HepG2 (cell line): Measurements from ENCODE around the gene SLC1A4. TPM values are rescaled to one million over a fixed set of nuclear protein-coding genes. Genes with fewer than 3 reads are reported as not detected.
A peak's percentile ranks its signal among the peaks of the same experiment; 100 is the strongest.

Experiments used
- ATAC-seq: fragments of 200-7000 bp; cut with Tn5 transposase; 3 replicates; pipeline ENCODE4 v1.9.1; 2020; ENCODE audit warnings: mild to moderate bottlenecking, moderate library complexity
- BruUV-seq: library from RNA; stranded (reverse); fragments of 400-500 nt; replicated peaks from 2 replicates; lab custom pipeline; 2021; lab: Mats Ljungman, UMichigan
- CTCF ChIA-PET: fragments of 300-600 bp; formaldehyde crosslinking; extraction: SDS; loops from one replicate; lab custom pipeline; 2021; ENCODE audit warnings: low total read pairs, inconsistent platforms, low intra/inter-chr PET ratio; lab: Yijun Ruan, JAX
- POLR2A ChIA-PET: fragments of 350-600 bp; sonication (Branson Sonifier 250); formaldehyde crosslinking; loops from one replicate; lab custom pipeline; 2020; ENCODE audit warnings: antibody characterized with exemption, inconsistent platforms; lab: Yijun Ruan, JAX
- DNase-seq: peaks from one replicate; pipeline ENCODE4 v3.0.0-alpha.2; 2015; ENCODE audit warnings: low spot score
- FAIRE-seq: peaks from 3 replicates; lab custom pipeline; 2011; peaks lifted over from hg19 to GRCh38; lab: Jason Lieb, UNC
- H2AFZ ChIP-seq: one replicate; pipeline ENCODE4 v1.6.1; 2011; ENCODE audit warnings: low read length, inconsistent platforms
- H3K27ac ChIP-seq: fragments of 300-600 bp; 3 replicates; pipeline ENCODE4 v1.8.0; 2011; ENCODE audit warnings: mixed run types, mild to moderate bottlenecking, mixed read lengths, low read length, inconsistent platforms; ENCODE audit not compliant: insufficient read depth; ENCODE audit errors: extremely low read length
- H3K27me3 ChIP-seq, 2 experiments: fragments of 200-600 bp in 1 of 2; 2 replicates in 1 of 2; 3 replicates in 1 of 2; pipeline versions ENCODE4 v1.6.0 to v1.8.0; 2011; ENCODE audit warnings: low read length in 2 of 2, mild to moderate bottlenecking in 2 of 2, moderate library complexity in 2 of 2, inconsistent platforms in 1 of 2; ENCODE audit not compliant: insufficient read depth in 2 of 2, control insufficient read depth in 1 of 2
- H3K36me3 ChIP-seq, 2 experiments: fragments of 200-600 bp in 1 of 2; replicated peaks in 1 of 2; 2 replicates in 1 of 2; 3 replicates in 1 of 2; pipeline versions ENCODE4 v1.5.1 to v1.8.0; 2011; ENCODE audit warnings: low read length in 2 of 2, inconsistent platforms in 1 of 2; ENCODE audit not compliant: insufficient read depth in 2 of 2, control insufficient read depth in 1 of 2
- H3K4me1 ChIP-seq: 2 replicates; pipeline ENCODE4 v1.5.1; 2012; ENCODE audit warnings: low read length, inconsistent platforms; ENCODE audit not compliant: insufficient read depth
- H3K4me2 ChIP-seq: 2 replicates; pipeline ENCODE4 v1.6.0; 2011; ENCODE audit warnings: low read depth, low read length, inconsistent platforms
- H3K4me3 ChIP-seq, 3 experiments: fragments of 200-600 bp in 1 of 3; sonication (generic), shearing (Covaris generic) in 1 of 3; replicated peaks in 1 of 3; 2 replicates each; pipeline ENCODE4 v1.5.1; 2011 to 2016; ENCODE audit warnings: low read length in 3 of 3, inconsistent platforms in 2 of 3, low read depth in 2 of 3, mild to moderate bottlenecking in 2 of 3, control low read depth in 1 of 3, mixed read lengths in 1 of 3; ENCODE audit not compliant: insufficient read depth in 1 of 3
- H3K79me2 ChIP-seq: one replicate; pipeline ENCODE4 v1.6.1; 2011; ENCODE audit warnings: low read length, inconsistent platforms; ENCODE audit not compliant: insufficient read depth
- H3K9ac ChIP-seq: 2 replicates; pipeline ENCODE4 v1.6.0; 2011; ENCODE audit warnings: mild to moderate bottlenecking, low read depth, low read length, inconsistent platforms; ENCODE audit not compliant: insufficient read depth
- H3K9me3 ChIP-seq: 2 replicates; pipeline ENCODE4 v1.5.1; 2012; ENCODE audit warnings: mild to moderate bottlenecking, low read length
- H4K20me1 ChIP-seq: 2 replicates; pipeline ENCODE4 v1.6.0; 2011; ENCODE audit warnings: inconsistent platforms, mild to moderate bottlenecking, low read length, moderate library complexity; ENCODE audit not compliant: insufficient read depth
- GATA4 ChIP-seq: sonication (generic); IDR thresholded peaks from 2 replicates; pipeline ENCODE4 v1.6.1; 2016; ENCODE audit warnings: antibody characterized with exemption, low read depth, borderline replicate concordance
- ISX ChIP-seq: sonication (generic); formaldehyde crosslinking; conservative IDR thresholded peaks from 2 replicates; pipeline ENCODE4 v1.5.0; 2020; ENCODE audit warnings: missing genetic modification reagents
- MTF1 ChIP-seq: sonication (generic); formaldehyde crosslinking; IDR thresholded peaks from 2 replicates; pipeline ENCODE4 v1.5.0; 2020; ENCODE audit warnings: missing genetic modification reagents
- TOE1 ChIP-seq: sonication (generic); formaldehyde crosslinking; IDR thresholded peaks from 2 replicates; pipeline ENCODE4 v1.4.0; 2020; ENCODE audit warnings: mild to moderate bottlenecking, missing genetic modification reagents
- ZNF232 ChIP-seq: sonication (generic); formaldehyde crosslinking; IDR thresholded peaks from 2 replicates; pipeline ENCODE4 v1.4.0; 2020; ENCODE audit warnings: missing genetic modification reagents, borderline replicate concordance
- ZNF772 ChIP-seq: sonication (generic); formaldehyde crosslinking; IDR thresholded peaks from 2 replicates; pipeline ENCODE4 v1.5.0; 2020; ENCODE audit warnings: mild to moderate bottlenecking, missing genetic modification reagents
- ZSCAN29 ChIP-seq: sonication (generic); formaldehyde crosslinking; conservative IDR thresholded peaks from 2 replicates; pipeline ENCODE4 v1.4.0; 2020; ENCODE audit warnings: mild to moderate bottlenecking, missing genetic modification reagents
- ZSCAN9 ChIP-seq: IDR thresholded peaks from 2 replicates; pipeline ENCODE4 v1.6.1; 2016; ENCODE audit warnings: borderline replicate concordance
- WGBS: methylation state at CpG from one replicate; pipeline ENCODE4 v1.1.6; 2017; ENCODE audit warnings: low lambda C conversion rate; 5-methylcytosine and 5-hydroxymethylcytosine counted together
- in situ Hi-C: cut with HindIII; loops from 2 replicates; pipeline ENCODE4 v1.10.0; 2017; ENCODE audit warnings: low pct_unique_long_range_greater_than_20kb; ENCODE audit not compliant: extremely low pct_ligation_motif_present
- intact Hi-C: fragments of 100-400 bp; cut with micrococcal nuclease; formaldehyde crosslinking; loops from one replicate; pipeline ENCODE4 v1.10.0; 2022; ENCODE audit not compliant: unreplicated experiment
- polyA plus RNA-seq, 8 experiments: library from polyadenylated mRNA; depleted of rRNA in 3 of 8; stranded (reverse) in 7 of 8; unstranded in 1 of 8; fragments of >200 nt; fragmentation: Illumina TruSeq in 4 of 8; extraction: Trizol in 4 of 8; gene quantifications; 2 replicates each; pipeline versions ENCODE4 v1.2.1 to v1.2.3, GENCODE V29; 2011 to 2016; ENCODE audit warnings: low read depth in 4 of 8, missing spikeins in 1 of 8, mixed read lengths in 1 of 8; ENCODE audit not compliant: insufficient read depth in 1 of 8
- total RNA-seq, 5 experiments: library from RNA; depleted of rRNA; stranded (reverse); fragments of >200 nt; fragmentation: Illumina TruSeq; extraction: Trizol; gene quantifications; 2 replicates each; pipeline ENCODE4 v1.2.3, GENCODE V29; 2016; ENCODE audit warnings: low read depth in 1 of 5
- TF ChIP-seq, protein P1 (sequence below): sonication (generic); formaldehyde crosslinking; IDR thresholded peaks from 2 replicates; pipeline ENCODE4 v1.4.0; 2020; ENCODE audit warnings: mild to moderate bottlenecking, missing genetic modification reagents

The SLC1A4 gene
- total and polyA plus RNA-seq, 2 of the 13 experiments (the other 11 are each of a cell fraction or from before 2014, with no cell fraction given): 21.0 to 39.6 TPM

- Histone ChIP-seq H3K9ac (peak overlapping the region; percentile 78), H2AFZ (no peak overlapping the region), H4K20me1 (peaks cover 1% of the 10 kb centered on the region; the same call in 1 of the 2 replicates)
- TF ChIP-seq ISX (CRISPR knock-in tag): 0 out of 2 replicates have a peak, but pooled peaks have one; percentile 11
- TF ChIP-seq GATA4: no peak
- TF ChIP-seq, protein P1, sequence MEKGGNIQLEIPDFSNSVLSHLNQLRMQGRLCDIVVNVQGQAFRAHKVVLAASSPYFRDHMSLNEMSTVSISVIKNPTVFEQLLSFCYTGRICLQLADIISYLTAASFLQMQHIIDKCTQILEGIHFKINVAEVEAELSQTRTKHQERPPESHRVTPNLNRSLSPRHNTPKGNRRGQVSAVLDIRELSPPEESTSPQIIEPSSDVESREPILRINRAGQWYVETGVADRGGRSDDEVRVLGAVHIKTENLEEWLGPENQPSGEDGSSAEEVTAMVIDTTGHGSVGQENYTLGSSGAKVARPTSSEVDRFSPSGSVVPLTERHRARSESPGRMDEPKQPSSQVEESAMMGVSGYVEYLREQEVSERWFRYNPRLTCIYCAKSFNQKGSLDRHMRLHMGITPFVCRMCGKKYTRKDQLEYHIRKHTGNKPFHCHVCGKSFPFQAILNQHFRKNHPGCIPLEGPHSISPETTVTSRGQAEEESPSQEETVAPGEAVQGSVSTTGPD: no peak
- TF ChIP-seq ZSCAN9 (CRISPR knock-in tag): 0 out of 2 replicates have a peak, but pooled peaks have one; percentile 7
- no peak for TF ChIP-seq MTF1 (CRISPR knock-in tag)
- TF ChIP-seq TOE1 (CRISPR knock-in tag): no peak
- peak; percentile 10; the same call in 1 of the 2 replicates for TF ChIP-seq ZNF232 (CRISPR knock-in tag)
- no peak for TF ChIP-seq ZSCAN29 (CRISPR knock-in tag)
- TF ChIP-seq ZNF772: no peak
- TF ChIP-seq, all 625 proteins: peak for 3
- WGBS: 2% methylated on average over 5 of the region's 5 CpGs
- H3K4me2 ChIP-seq: peak overlapping the region; percentile 99
- no TSS peak for BruUV-seq
- H3K9me3 ChIP-seq: no peaks in the 10 kb centered on the region
- ChIA-PET CTCF (no interaction called here), POLR2A (interaction anchor here (0.5 to 3.5 kb wide), 14 partner anchors 8 to 460 kb away, joined by 3 to 62 read pairs (median 11); partner anchors contain the start of genes ACTR2 and RAB1A)
- peak overlapping the region; percentile 78 to 88 (median 83) for H3K4me3 ChIP-seq
- intact Hi-C loops: loop anchor here (5.0 to 10.0 kb wide), 2 partner anchors 75 to 518 kb away; partner anchors contain the start of gene RAB1A
- peak overlapping the region; percentile 71 for H3K27ac ChIP-seq
- no peak for DNase-seq
- H3K79me2 ChIP-seq: peaks cover 49% of the 10 kb centered on the region
- in situ Hi-C loops: loop anchor here (25.0 kb wide), 1 partner anchor 505 kb away; no protein-coding TSS in a partner anchor
- H3K36me3 ChIP-seq: no peaks in the 10 kb centered on the region; a peak in 1 of 5 replicates
- no peaks in the 10 kb centered on the region; a peak in 1 of 5 replicates for H3K27me3 ChIP-seq
- H3K4me1 ChIP-seq: peaks cover 74% of the 10 kb centered on the region
- ATAC-seq: no peak
- peak; percentile 18 for FAIRE-seq
Observed at GRCh38 chr2:65057054-65057375, 67.8 kb downstream of the SLC1A4 start.
